ENCODE data around the gene CCNL2.

GRCh38 chr1:1427820-1428148 is 28.6 kb upstream of the CCNL2 start:
- no peak for TF ChIP-seq POLR2A (IDR thresholded peaks at IDR 0.05; ENCODE audit: low read length)
- no peak for TF ChIP-seq GATA1 (IDR thresholded peaks at IDR 0.05; ENCODE audit: low read depth, low read length)
